HG03571 (cell line): ENCODE results near the gene TMEM86B.
"Not testable (repeated sequence)": the region's sequence is repeated elsewhere in the genome, so short reads cannot be mapped to it uniquely, and the experiment has no call there.

ENCODE experiments used
- ATAC-seq: cut with Tn5 transposase; IDR thresholded peaks from one replicate; pipeline ENCODE4 v1.9.1; 2021; ENCODE audit not compliant: unreplicated experiment

The TMEM86B gene

GRCh38 chr19:55242517-55242916 is 14.0 kb upstream of the TMEM86B start:
- ATAC-seq, result no peak

DNA sequence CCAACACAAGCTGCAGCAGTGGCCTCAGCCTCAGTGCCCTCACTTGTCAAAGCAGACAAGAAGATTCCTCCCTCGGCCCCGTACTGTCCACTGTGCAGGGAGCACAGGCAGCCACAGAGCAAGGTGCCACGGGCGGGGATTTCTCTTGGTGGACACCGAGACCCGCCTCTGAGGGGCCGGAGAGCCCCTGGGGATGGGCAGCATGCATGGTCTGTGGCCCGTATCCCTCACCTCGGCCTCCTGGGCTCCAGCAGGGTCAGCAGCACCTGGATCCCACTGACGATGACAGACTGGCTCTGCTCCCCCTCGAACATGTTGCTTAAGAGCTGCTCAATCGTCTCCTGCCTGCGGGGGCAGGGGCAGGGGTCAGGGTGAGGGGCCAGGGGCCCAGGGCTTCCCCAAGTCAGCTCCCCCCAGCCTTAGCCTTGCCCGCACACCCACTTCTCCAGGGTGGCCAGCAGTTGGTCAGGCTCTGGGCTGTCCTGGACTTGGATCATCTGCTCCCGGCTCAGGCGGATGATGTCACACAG is 13.4 kb upstream of the TMEM86B start:
- ATAC-seq, result no peak

- ATAC-seq, result no peak
Observed at GRCh38 chr19:55241143-55241934, 12.8 kb upstream of the TMEM86B start.

- no peak for ATAC-seq
Observed at GRCh38 chr19:55240713-55241020, 12.1 kb upstream of the TMEM86B start.

DNA sequence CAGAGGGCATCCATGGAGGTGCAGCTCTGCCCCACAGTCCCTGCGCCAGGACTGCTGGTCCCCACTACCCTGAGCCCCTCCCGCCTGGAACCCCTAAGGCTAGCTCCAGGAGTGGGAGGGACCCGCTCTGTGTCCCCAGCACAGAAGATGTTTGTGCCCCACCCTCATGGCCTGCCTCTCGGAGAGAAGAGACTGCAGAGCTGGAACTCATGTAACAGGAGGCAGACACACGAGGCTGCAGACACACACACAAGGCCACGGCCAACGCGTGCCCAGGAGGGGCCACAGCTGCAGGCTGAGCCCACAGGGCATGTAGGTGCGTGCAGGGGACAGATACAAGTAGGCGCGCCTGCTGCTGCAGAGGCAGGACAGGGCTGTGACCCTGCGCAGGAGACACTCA is 10.4 kb upstream of the TMEM86B start:
- no peak for ATAC-seq

DNA sequence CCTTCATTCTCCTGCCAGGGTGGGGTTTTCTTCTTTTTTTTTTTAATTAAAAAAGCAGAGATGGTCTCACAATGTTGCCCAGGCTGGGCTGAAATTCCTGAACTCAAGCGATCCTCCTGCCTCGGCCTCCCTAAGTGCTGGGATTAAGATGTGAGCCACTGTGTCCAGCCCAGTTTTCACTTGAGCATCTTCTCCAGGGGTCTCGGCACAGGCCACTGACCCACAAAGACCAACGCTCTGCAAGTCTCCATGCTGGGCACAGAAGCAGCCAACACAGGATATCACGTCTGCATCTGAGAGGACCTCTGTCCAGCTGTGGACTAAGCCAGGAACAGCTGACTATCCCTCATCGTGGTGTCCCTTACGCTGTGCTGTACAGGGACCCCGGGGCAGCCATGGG is 9.5 kb upstream of the TMEM86B start:
- no peak for ATAC-seq

DNA sequence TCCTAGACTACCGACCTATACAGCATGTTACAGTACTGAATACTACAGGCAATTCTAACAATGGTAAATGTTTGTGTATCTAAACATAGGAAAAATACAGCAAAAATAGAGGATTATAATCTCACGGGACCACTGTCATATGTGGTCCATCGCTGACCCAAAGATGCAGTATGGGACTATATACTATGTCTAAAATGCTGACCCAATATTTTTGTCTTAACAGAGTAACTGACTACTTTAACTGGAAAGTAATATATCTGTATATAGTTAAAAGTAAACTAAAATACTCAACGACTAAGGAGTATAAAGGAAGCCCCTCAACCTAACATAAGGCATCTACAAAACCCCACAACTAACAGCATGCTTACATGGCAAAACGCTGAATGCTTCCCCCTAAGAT is 4.4 kb upstream of the TMEM86B start:
- ATAC-seq, result no peak

- no peak for ATAC-seq
Observed at GRCh38 chr19:55232286-55232602, 3.7 kb upstream of the TMEM86B start.

- ATAC-seq, result no peak
Observed at GRCh38 chr19:55231391-55232285, 3.1 kb upstream of the TMEM86B start.

DNA sequence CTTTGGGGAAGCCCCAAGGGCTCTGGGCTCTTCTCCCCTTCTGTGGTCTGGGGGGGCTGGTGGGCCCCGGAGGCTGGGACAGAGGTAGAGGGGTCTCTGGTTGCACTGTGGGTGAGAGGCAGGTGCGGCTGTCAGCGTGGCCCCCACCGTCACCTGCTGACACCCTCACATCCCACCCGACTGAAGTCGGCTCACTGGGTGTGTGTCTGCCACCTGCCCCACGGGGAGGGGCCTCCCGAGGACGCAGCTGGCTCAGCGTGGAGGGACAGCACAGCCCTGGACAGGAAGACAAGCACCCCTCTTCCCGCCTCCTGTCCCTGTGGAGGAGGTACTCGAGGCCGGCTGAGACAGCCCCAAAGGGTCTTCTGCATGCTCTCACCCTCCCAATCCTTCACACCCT is 2.2 kb upstream of the TMEM86B start:
- ATAC-seq, result no peak

- no peak for ATAC-seq
Observed at GRCh38 chr19:55230329-55230728, 1.8 kb upstream of the TMEM86B start.

DNA sequence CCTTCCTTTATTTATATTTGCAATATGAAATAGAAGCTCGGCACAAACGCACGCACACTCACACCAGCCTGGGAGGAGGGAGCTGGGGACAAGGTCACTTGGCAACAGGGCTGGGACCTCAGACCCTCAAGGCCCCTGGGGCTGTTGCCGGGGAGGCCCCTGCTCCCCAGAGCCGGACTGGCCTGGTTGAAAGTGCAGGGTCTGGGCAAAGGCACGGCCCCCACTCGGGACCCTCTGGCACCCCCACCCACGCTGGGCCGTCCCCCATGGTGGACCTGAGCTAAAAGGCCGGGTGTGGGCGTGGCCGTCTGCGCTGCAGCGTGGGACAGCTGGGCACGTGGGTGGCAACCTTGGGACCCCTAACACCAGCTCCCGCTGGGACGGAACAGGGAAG is 1.2 kb upstream of the TMEM86B start:
- ATAC-seq, result no peak

DNA sequence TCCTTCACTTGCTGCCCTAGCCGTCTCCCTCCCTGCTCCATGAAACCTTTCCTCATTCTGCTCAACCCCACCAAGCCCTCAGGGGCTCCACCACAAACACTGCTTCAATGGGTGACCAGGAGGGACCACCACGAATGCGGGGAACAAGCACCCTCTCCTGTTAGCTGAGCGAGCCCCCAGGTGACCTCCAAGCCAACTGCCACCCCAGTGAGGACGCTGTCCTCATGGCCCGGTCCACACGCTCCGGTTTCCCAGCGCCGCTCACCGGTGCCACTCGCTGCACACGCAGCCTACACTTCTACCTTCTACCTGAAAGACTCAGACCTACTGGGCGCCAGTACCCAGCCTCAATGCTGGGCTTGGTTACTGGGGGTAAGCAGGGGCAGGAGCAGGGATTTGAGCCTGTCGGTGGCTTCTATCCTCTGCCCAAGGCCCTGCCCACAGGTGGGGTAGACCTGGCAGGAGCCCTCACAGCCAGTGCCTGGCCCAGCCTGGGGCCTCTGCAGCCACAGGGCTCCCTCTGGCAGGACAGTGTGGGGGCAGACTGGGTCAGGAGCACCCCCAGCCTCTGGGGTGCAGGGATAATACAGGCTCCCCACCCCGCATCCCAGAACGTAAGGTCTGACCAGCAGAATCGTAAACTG is 704 bp upstream of the TMEM86B start:
- ATAC-seq, result no peak

GRCh38 chr19:55228015-55228391 is 560 bp downstream of the TMEM86B start:
- ATAC-seq, result no peak

- no peak for ATAC-seq
Observed at GRCh38 chr19:55227241-55228014, 1.1 kb downstream of the TMEM86B start.

DNA sequence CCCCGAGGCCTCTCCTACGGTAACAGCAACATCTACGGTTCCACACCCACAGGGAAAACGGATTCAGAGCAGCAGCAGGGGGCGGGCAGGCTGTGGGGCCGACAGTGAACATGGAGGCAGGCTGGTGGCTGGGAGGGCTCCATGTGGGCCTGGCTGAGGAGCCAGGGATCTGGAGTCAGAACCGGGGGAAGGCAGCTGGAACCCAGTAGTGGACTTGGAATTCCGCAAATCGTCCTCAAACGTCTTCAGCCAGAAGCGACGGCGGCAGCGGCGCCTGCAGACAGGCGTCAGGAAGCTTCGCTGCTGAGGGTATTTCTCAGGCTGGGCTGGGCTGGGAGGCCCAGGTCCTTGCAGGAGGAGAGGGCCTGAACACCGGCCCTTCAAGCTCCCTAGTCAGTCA is 1.8 kb downstream of the TMEM86B start:
- ATAC-seq, result no peak

DNA sequence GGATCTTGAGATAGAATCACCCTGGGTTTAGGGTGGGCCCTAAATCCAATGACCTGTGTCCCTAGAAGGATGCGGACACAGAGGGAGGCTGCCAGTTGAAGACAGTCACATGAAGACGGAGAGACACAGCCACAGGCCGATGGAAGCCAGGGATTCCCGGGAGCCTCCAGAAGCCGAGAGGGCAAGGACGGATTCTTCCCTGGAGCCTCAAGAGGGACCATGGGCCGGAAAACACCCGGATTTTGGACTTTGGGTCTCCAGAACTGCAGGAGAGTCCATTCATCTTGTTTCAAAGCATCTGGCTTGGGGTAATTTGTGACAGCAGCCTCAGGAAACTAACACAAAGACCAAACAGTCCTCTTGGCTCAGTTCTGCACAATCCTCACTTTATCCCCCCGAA is 2.3 kb downstream of the TMEM86B start:
- ATAC-seq, result no peak

- no peak for ATAC-seq
Observed at GRCh38 chr19:55225415-55225958, 3.1 kb downstream of the TMEM86B start.

DNA sequence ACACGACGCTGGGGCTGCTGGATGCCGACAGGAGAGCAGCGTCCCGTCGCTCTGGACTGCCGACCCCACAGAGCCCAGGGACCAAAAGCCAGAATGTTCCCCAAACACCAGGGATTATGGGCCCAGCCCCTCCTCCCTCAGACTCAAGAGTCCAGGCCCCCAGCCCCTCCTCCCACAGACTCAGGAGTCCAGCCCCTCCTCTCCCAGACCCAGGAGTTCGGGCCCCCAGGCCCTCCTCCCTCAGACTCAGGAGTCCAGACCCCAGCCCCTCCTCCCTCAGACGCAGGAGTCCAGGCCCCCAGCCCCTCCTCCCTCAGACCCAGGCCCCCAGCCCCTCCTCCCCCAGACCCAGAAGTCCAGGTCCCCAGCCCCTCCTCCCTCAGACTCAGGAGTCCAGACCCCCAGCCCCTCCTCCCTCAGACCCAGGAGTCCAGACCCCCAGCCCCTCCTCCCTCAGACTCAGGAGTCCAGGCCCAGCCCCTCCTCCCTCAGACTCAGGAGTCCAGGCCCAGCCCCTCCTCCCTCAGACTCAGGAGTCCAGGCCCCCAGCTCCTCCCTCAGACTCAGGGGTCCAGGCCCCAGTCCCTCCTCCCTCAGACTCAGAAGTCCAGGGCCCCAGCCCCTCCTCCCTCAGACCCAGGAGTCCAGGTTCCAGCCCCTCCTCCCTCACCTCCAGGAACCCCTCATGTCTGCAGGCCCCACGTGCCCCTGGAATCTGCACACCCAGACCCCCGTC is 3.7 kb downstream of the TMEM86B start:
- not testable (repeated sequence) for ATAC-seq

- ATAC-seq, result no peak
Observed at GRCh38 chr19:55224038-55224665, 4.4 kb downstream of the TMEM86B start.
